K562 (cell line): ENCODE data around the gene NSRP1. TPM values are rescaled to one million over a fixed set of nuclear protein-coding genes. Genes with fewer than 3 reads are reported as not detected.

Experiments
- ATAC-seq: fragments of 200-7000 bp; cut with Tn5 transposase; 3 replicates; pipeline ENCODE4 v1.9.1; 2020; ENCODE audit warnings: moderate library complexity
- BruUV-seq: library from RNA; stranded (reverse); fragments of 400-500 nt; replicated peaks from 2 replicates; lab custom pipeline; 2021; lab: Mats Ljungman, UMichigan
- CTCF ChIA-PET: fragments of 300-600 bp; formaldehyde crosslinking; extraction: SDS; loops from one replicate; lab custom pipeline; 2021; ENCODE audit warnings: low intra/inter-chr PET ratio; lab: Yijun Ruan, JAX
- POLR2A ChIA-PET: fragments of 300-600, 350-650 bp; sonication (Branson Sonifier 250); formaldehyde crosslinking; extraction: SDS; loops from one replicate; lab custom pipeline; 2021; ENCODE audit warnings: antibody characterized with exemption, inconsistent platforms; lab: Yijun Ruan, JAX
- DNase-seq, 4 experiments: peaks; one replicate each; pipeline versions ENCODE4 v3.0.0 to v3.0.0-alpha.2; 2011 to 2018; ENCODE audit warnings: low spot score in 3 of 4, mixed read lengths in 3 of 4; ENCODE audit errors: extremely low read depth in 1 of 4
- FAIRE-seq: peaks from 2 replicates; lab custom pipeline; 2011; peaks lifted over from hg19 to GRCh38; lab: Jason Lieb, UNC
- H2AFZ ChIP-seq: 2 replicates; pipeline ENCODE4 v1.6.0; 2011; ENCODE audit warnings: low read depth, low read length, control low read depth, inconsistent platforms
- H3K27ac ChIP-seq: fragments of 200-600 bp; 3 replicates; pipeline ENCODE4 v1.8.0; 2011; ENCODE audit warnings: low read depth, mild to moderate bottlenecking, control low read depth, inconsistent platforms, low read length, moderate library complexity, mixed read lengths; ENCODE audit errors: extremely low read depth
- H3K27me3 ChIP-seq, 2 experiments: fragments of 300-600 bp in 1 of 2; 2 replicates in 1 of 2; 3 replicates in 1 of 2; pipeline versions ENCODE4 v1.6.0 to v1.8.0; 2011; ENCODE audit warnings: inconsistent platforms in 2 of 2, low read length in 2 of 2, mild to moderate bottlenecking in 1 of 2, mixed read lengths in 1 of 2, moderate library complexity in 1 of 2; ENCODE audit not compliant: control insufficient read depth in 2 of 2, insufficient read depth in 2 of 2
- H3K36me3 ChIP-seq: fragments of 300-600 bp; 3 replicates; pipeline ENCODE4 v1.8.0; 2011; ENCODE audit warnings: mild to moderate bottlenecking, low read length, inconsistent platforms; ENCODE audit not compliant: control insufficient read depth, insufficient read depth
- H3K4me1 ChIP-seq, 2 experiments: fragments of 200-600 bp in 1 of 2; replicated peaks in 1 of 2; 2 replicates in 1 of 2; 3 replicates in 1 of 2; pipeline versions ENCODE4 v1.5.1 to v1.8.0; 2011; ENCODE audit warnings: inconsistent platforms in 2 of 2, low read length in 2 of 2, mild to moderate bottlenecking in 1 of 2, mixed read lengths in 1 of 2, moderate library complexity in 1 of 2; ENCODE audit not compliant: control insufficient read depth in 2 of 2, insufficient read depth in 2 of 2
- H3K4me2 ChIP-seq: 2 replicates; pipeline ENCODE4 v1.6.1; 2011; ENCODE audit warnings: low read length, control low read depth, inconsistent platforms, mixed read lengths; ENCODE audit not compliant: insufficient read depth
- H3K4me3 ChIP-seq: fragments of 200-600 bp; sonication (generic), shearing (Covaris generic); 2 replicates; pipeline ENCODE4 v1.5.1; 2016; ENCODE audit warnings: control low read depth, inconsistent platforms
- H3K79me2 ChIP-seq: fragments of 200-600 bp; 3 replicates; pipeline ENCODE4 v1.8.0; 2011; ENCODE audit warnings: low read length, inconsistent platforms; ENCODE audit not compliant: control insufficient read depth, insufficient read depth
- H3K9ac ChIP-seq, 2 experiments: 2 replicates each; pipeline versions ENCODE4 v1.6.0 to v1.6.1; 2011; ENCODE audit warnings: low read depth in 2 of 2, low read length in 2 of 2, control low read depth in 1 of 2, inconsistent platforms in 1 of 2, mild to moderate bottlenecking in 1 of 2, mixed read lengths in 1 of 2; ENCODE audit not compliant: insufficient read depth in 1 of 2
- H3K9me1 ChIP-seq: one replicate; pipeline ENCODE4 v1.6.0; 2011; ENCODE audit warnings: inconsistent platforms, mild to moderate bottlenecking, low read length, moderate library complexity; ENCODE audit not compliant: control insufficient read depth, insufficient read depth
- H3K9me3 ChIP-seq: replicated peaks from 2 replicates; pipeline ENCODE4 v1.5.1; 2011; ENCODE audit warnings: low read depth, low read length, inconsistent platforms; ENCODE audit not compliant: control insufficient read depth, insufficient read depth
- H4K20me1 ChIP-seq: replicated peaks from 2 replicates; pipeline ENCODE4 v1.6.1; 2011; ENCODE audit warnings: low read length, inconsistent platforms, mixed read lengths; ENCODE audit not compliant: control insufficient read depth, insufficient read depth
- ATF1 ChIP-seq, 2 experiments: fragments of 450-650 bp in 1 of 2; IDR thresholded peaks; 2 replicates each; pipeline ENCODE4 v1.6.1; 2016; ENCODE audit warnings: missing compliant biosample characterization in 1 of 2, missing genetic modification characterization in 1 of 2
- BCL6 ChIP-seq: fragments of 250-450 bp; sonication (Bioruptor Pico); IDR thresholded peaks from 2 replicates; pipeline ENCODE4 v1.4.0; 2020
- CCNT2 ChIP-seq: IDR thresholded peaks from 2 replicates; pipeline ENCODE4 v1.6.1; 2011; ENCODE audit warnings: borderline replicate concordance, low read depth, mild to moderate bottlenecking, moderate library complexity, mixed read lengths, low read length; ENCODE audit not compliant: insufficient read length; ENCODE audit errors: extremely low read depth
- PHF21A ChIP-seq: fragments of 450-650 bp; IDR thresholded peaks from 2 replicates; pipeline ENCODE4 v1.6.1; 2017; ENCODE audit warnings: low read depth, borderline replicate concordance
- ZFP30 ChIP-seq: fragments of 250-450 bp; sonication (Bioruptor Pico); IDR thresholded peaks from 2 replicates; pipeline ENCODE4 v1.8.0; 2022; ENCODE audit warnings: moderate library complexity, mild to moderate bottlenecking, inconsistent platforms, borderline replicate concordance
- WGBS: fragments of 100-300 bp; shearing (Covaris generic); methylation state at CpG from one replicate; pipeline ENCODE4 v1.1.6; 2016; ENCODE audit warnings: low coverage, mixed read lengths; ENCODE audit not compliant: insufficient coverage; ENCODE audit errors: missing lambda C conversion rate; 5-methylcytosine and 5-hydroxymethylcytosine counted together
- in situ Hi-C: fragments of 300-500 bp; cut with MboI; formaldehyde crosslinking; loops from 4 replicates; pipeline ENCODE4 v1.15.0; 2018; ENCODE audit warnings: inconsistent platforms, mixed read lengths
- intact Hi-C: fragments of 100-400 bp; cut with micrococcal nuclease; formaldehyde crosslinking; loops from 2 replicates; pipeline ENCODE4 v1.14.2; 2022
- polyA plus RNA-seq, 8 experiments: library from polyadenylated mRNA; depleted of rRNA in 4 of 8; stranded (reverse) in 5 of 8; unstranded in 3 of 8; fragments of >200 nt; fragmentation: Nextera tagmentation in 2 of 8; fragmentation: Illumina TruSeq in 1 of 8; extraction: Ambion mirVana in 2 of 8; extraction: Trizol in 1 of 8; gene quantifications; 2 replicates each; pipeline versions ENCODE4 v1.2.1 to v1.2.3, GENCODE V29; 2011 to 2014; ENCODE audit warnings: inconsistent platforms in 1 of 8, missing spikeins in 1 of 8
- total RNA-seq, 7 experiments: library from RNA; depleted of rRNA in 6 of 7; stranded (reverse); fragments of >200 nt in 6 of 7; fragmentation: Illumina TruSeq in 2 of 7; extraction: Trizol in 2 of 7; gene quantifications; 2 replicates each; pipeline versions ENCODE4 v1.2.1 to v1.2.3, GENCODE V29; 2011 to 2021; ENCODE audit warnings: low replicate concordance in 1 of 7
- TF ChIP-seq, protein P1 (sequence below): IDR thresholded peaks from 2 replicates; pipeline ENCODE4 v1.6.1; 2011; ENCODE audit warnings: borderline replicate concordance, low read depth, mild to moderate bottlenecking, moderate library complexity, low read length; ENCODE audit not compliant: insufficient read depth, poor library complexity, severe bottlenecking

The NSRP1 gene
- total and polyA plus RNA-seq, 9 of the 15 experiments (the other 6 are each of a cell fraction or from before 2014, with no cell fraction given): 18.4 to 68.6 (median 32.7) TPM

DNA sequence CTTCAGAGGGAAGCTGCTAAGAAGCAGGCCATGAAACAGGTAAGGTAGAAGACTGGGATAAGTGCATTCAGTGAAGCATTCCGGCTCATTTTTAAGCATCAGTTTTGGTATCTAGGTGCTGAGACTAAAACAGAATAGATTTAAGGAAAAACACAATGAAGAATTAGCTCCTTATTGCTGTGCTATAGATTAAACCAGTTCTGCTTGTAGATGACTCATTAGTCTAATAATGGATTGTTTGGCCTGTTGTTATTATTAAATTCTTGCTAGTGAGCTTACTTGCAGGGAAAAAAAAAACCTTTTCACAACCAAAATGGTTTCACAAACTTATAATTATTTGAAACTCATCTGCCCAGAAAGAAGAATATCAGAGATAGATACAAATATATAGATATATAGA lies 55.9 kb downstream of the NSRP1 start:
- CTCF ChIA-PET: no interaction called here
- TF ChIP-seq, protein P1, sequence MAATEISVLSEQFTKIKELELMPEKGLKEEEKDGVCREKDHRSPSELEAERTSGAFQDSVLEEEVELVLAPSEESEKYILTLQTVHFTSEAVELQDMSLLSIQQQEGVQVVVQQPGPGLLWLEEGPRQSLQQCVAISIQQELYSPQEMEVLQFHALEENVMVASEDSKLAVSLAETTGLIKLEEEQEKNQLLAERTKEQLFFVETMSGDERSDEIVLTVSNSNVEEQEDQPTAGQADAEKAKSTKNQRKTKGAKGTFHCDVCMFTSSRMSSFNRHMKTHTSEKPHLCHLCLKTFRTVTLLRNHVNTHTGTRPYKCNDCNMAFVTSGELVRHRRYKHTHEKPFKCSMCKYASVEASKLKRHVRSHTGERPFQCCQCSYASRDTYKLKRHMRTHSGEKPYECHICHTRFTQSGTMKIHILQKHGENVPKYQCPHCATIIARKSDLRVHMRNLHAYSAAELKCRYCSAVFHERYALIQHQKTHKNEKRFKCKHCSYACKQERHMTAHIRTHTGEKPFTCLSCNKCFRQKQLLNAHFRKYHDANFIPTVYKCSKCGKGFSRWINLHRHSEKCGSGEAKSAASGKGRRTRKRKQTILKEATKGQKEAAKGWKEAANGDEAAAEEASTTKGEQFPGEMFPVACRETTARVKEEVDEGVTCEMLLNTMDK: no peak
- TF ChIP-seq ATF1 (CRISPR knock-in tag; IDR thresholded peaks at IDR 0.05): no peak
- no peak for TF ChIP-seq ATF1 (tag; IDR thresholded peaks at IDR 0.05)
- TF ChIP-seq PHF21A: no peak
- TF ChIP-seq CCNT2: no peak
- TF ChIP-seq BCL6 (CRISPR knock-in tag): no peak
- TF ChIP-seq ZFP30 (CRISPR knock-in tag): no peak
- no peaks in the 10 kb centered on the region for H4K20me1 ChIP-seq
- in situ Hi-C loops (no loop called here), intact Hi-C loops (no loop called here)
- H3K9ac ChIP-seq: no peak overlapping the region
- ATAC-seq (no peak), DNase-seq (no peak), FAIRE-seq (no peak)
- BruUV-seq: no TSS peak
- H3K27ac ChIP-seq: no peak overlapping the region
- peaks cover 16% of the 10 kb centered on the region; the same call in 1 of the 3 replicates for H3K79me2 ChIP-seq
- POLR2A ChIA-PET: interaction anchor here (0.7 kb wide), 1 partner anchor 695 kb away, joined by 3 read pairs; no protein-coding TSS in a partner anchor
- no peaks in the 10 kb centered on the region for H3K9me1 ChIP-seq
- H3K4me1 ChIP-seq: no peaks in the 10 kb centered on the region
- H3K27me3 ChIP-seq: no peaks in the 10 kb centered on the region
- WGBS: 96% methylated on average over 1 of the region's 1 CpG
- peaks cover 77% of the 10 kb centered on the region for H3K36me3 ChIP-seq
- no peak overlapping the region for H2AFZ ChIP-seq
- H3K4me2 ChIP-seq: no peak overlapping the region
- H3K4me3 ChIP-seq: no peak overlapping the region
- H3K9me3 ChIP-seq: no peaks in the 10 kb centered on the region
